Testis (tissue), 2 donors: Measurements from ENCODE around the gene CDH23.

Experiments
- CTCF ChIP-seq, 3 experiments: fragments of 450-650 bp in 2 of 3; fragments of 200-600 bp in 1 of 3; sonication (generic) in 1 of 3; IDR thresholded peaks; one replicate each; pipeline ENCODE4 v1.5.1; 2016 to 2019; ENCODE audit warnings: antibody characterized with exemption in 3 of 3, mild to moderate bottlenecking in 2 of 3, moderate library complexity in 1 of 3
- POLR2A ChIP-seq: fragments of 450-650 bp; IDR thresholded peaks from one replicate; pipeline ENCODE4 v1.6.1; 2017; ENCODE audit warnings: antibody characterized with exemption, mild to moderate bottlenecking, moderate library complexity

DNA sequence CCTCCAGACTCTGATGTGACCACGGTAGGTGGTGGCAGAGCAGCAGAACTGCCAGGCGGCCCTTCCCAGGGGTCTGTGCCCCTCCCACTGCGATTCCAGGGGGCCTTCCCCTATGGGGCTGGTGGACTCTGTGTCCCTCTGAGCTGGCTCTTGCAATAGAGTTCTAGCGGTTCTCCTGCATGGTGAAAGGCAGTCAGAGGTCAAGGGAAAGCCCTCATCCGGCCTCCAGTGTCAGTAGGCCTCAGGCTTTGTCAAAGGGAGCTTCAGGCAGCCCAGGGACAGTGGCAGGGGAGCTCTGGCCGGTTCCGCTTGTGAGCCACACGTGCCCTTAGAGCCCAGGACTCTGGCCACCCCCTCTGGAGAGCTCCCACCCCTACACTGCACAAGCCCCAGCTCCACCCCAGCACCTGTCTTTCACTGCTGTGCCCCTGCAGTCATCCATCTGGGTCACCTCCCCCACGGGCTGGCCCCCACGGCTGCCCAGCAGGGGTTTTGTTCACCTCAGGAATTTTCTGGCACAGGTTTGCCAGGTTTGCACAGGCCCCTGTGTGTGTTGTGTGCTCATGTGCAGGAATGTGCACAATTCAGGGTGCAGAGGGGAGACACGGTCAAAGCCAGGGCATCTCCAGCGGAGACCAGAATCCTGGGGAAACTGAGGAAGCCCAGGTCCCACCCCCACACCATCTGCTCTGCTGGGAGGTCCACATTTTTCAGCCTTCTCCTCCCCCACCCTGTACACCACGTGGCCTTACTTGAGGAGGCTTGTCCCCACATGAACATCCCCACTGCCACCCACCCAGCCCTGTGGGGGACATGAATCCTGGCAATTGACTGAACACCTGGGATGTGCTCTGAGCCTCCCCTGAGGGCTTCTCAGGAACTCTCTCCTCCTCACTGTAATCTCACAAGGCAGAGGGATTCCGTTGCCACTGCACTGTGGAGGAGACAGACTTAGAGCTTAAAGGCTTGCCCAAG lies 299.1 kb downstream of the CDH23 start:
- TF ChIP-seq CTCF (IDR thresholded peaks at IDR 0.05) (no peak), POLR2A (no peak)
